NB4 (cell line): ENCODE data around the gene KLF11.

Source experiments
- CTCF ChIP-seq: IDR thresholded peaks from one replicate; pipeline ENCODE4 v1.5.1; 2012; ENCODE audit warnings: low read depth, low read length
- MYC ChIP-seq: IDR thresholded peaks from 2 replicates; pipeline ENCODE4 v1.6.1; 2011; ENCODE audit warnings: low read depth, low read length

GRCh38 chr2:10075571-10076209 lies 32.3 kb downstream of the KLF11 start:
- no peak for TF ChIP-seq MYC
- TF ChIP-seq CTCF = no peak
